H9 (cell line): ENCODE results near the gene ZRSR2. TPM values are rescaled to one million over a fixed set of nuclear protein-coding genes. Genes with fewer than 3 reads are reported as not detected.
"Not testable (repeated sequence)": the region's sequence is repeated elsewhere in the genome, so short reads cannot be mapped to it uniquely, and the experiment has no call there.

Experiments used
- DNase-seq: peaks from one replicate; pipeline ENCODE4 v3.0.0-alpha.2; 2017
- H2AFZ ChIP-seq: one replicate; pipeline ENCODE4 v1.6.1; 2013; ENCODE audit warnings: mild to moderate bottlenecking, low read length, control low read depth, moderate library complexity
- H2AK5ac ChIP-seq: 2 replicates; pipeline ENCODE4 v1.6.1; 2013; ENCODE audit warnings: low read length, control low read depth, mixed read lengths; ENCODE audit not compliant: insufficient read length
- H2BK120ac ChIP-seq: one replicate; pipeline ENCODE4 v1.6.1; 2013; ENCODE audit warnings: low read depth, mild to moderate bottlenecking, low read length, control low read depth, inconsistent platforms; ENCODE audit not compliant: poor library complexity, severe bottlenecking
- H2BK12ac ChIP-seq: 2 replicates; pipeline ENCODE4 v1.6.1; 2013; ENCODE audit warnings: low read length, control low read depth, mixed read lengths, low read depth; ENCODE audit not compliant: insufficient read length
- H2BK15ac ChIP-seq: 2 replicates; pipeline ENCODE4 v1.6.1; 2013; ENCODE audit warnings: low read depth, low read length, control low read depth
- H2BK20ac ChIP-seq: one replicate; pipeline ENCODE4 v1.6.1; 2013; ENCODE audit warnings: low read depth, mild to moderate bottlenecking, low read length, control low read depth, inconsistent platforms; ENCODE audit not compliant: poor library complexity, severe bottlenecking
- H2BK5ac ChIP-seq: 2 replicates; pipeline ENCODE4 v1.6.1; 2013; ENCODE audit warnings: low read length, control low read depth, mixed read lengths; ENCODE audit not compliant: insufficient read length
- H3K14ac ChIP-seq: 2 replicates; pipeline ENCODE4 v1.6.1; 2013; ENCODE audit warnings: low read length, control low read depth; ENCODE audit not compliant: insufficient read depth
- H3K18ac ChIP-seq: 2 replicates; pipeline ENCODE4 v1.6.1; 2013; ENCODE audit warnings: low read depth, mild to moderate bottlenecking, mixed read lengths, low read length, control low read depth; ENCODE audit not compliant: insufficient read length
- H3K23ac ChIP-seq: 2 replicates; pipeline ENCODE4 v1.6.1; 2013; ENCODE audit warnings: low read length, control low read depth, mixed read lengths, low read depth; ENCODE audit not compliant: insufficient read length
- H3K23me2 ChIP-seq: 2 replicates; pipeline ENCODE4 v1.6.1; 2013; ENCODE audit warnings: low read depth, mild to moderate bottlenecking, mixed read lengths, low read length, control low read depth; ENCODE audit not compliant: insufficient read length, poor library complexity, severe bottlenecking
- H3K27ac ChIP-seq: 2 replicates; pipeline ENCODE4 v1.5.1; 2013; ENCODE audit warnings: low read length, control low read depth, mixed read lengths, low read depth; ENCODE audit not compliant: insufficient read length
- H3K27me3 ChIP-seq: 2 replicates; pipeline ENCODE4 v1.6.1; 2013; ENCODE audit warnings: low read length, control low read depth, inconsistent platforms; ENCODE audit not compliant: insufficient read depth
- H3K4ac ChIP-seq: 2 replicates; pipeline ENCODE4 v1.6.1; 2013; ENCODE audit warnings: low read depth, mild to moderate bottlenecking, control low read depth, inconsistent platforms, low read length, moderate library complexity
- H3K4me1 ChIP-seq: 2 replicates; pipeline ENCODE4 v1.6.1; 2013; ENCODE audit warnings: low read length, control low read depth, inconsistent platforms; ENCODE audit not compliant: insufficient read depth
- H3K4me2 ChIP-seq: 2 replicates; pipeline ENCODE4 v1.6.1; 2013; ENCODE audit warnings: low read length, control low read depth, mixed read lengths; ENCODE audit not compliant: insufficient read length, insufficient read depth
- H3K56ac ChIP-seq: 2 replicates; pipeline ENCODE4 v1.6.1; 2013; ENCODE audit warnings: low read depth, mild to moderate bottlenecking, mixed read lengths, low read length, control low read depth; ENCODE audit not compliant: insufficient read length
- H3K79me1 ChIP-seq: 2 replicates; pipeline ENCODE4 v1.6.1; 2013; ENCODE audit warnings: low read depth, mild to moderate bottlenecking, moderate library complexity, low read length, control low read depth, inconsistent platforms; ENCODE audit not compliant: insufficient read depth, poor library complexity, severe bottlenecking
- H3K79me2 ChIP-seq: 2 replicates; pipeline ENCODE4 v1.6.1; 2013; ENCODE audit warnings: low read length, control low read depth, inconsistent platforms; ENCODE audit not compliant: insufficient read depth
- H3K9ac ChIP-seq: 2 replicates; pipeline ENCODE4 v1.6.1; 2013; ENCODE audit warnings: low read length, control low read depth, mixed read lengths; ENCODE audit not compliant: insufficient read length; ENCODE audit errors: extremely low read depth
- H3K9me3 ChIP-seq: one replicate; pipeline ENCODE4 v1.6.1; 2013; ENCODE audit warnings: low read depth, low read length, inconsistent platforms; ENCODE audit not compliant: control insufficient read depth
- H3T11ph ChIP-seq: one replicate; pipeline ENCODE4 v1.6.1; 2013; ENCODE audit warnings: mild to moderate bottlenecking, low read length, control low read depth, inconsistent platforms
- H4K20me1 ChIP-seq: one replicate; pipeline ENCODE4 v1.6.1; 2013; ENCODE audit not compliant: control insufficient read depth, insufficient read length, insufficient read depth
- H4K5ac ChIP-seq: 2 replicates; pipeline ENCODE4 v1.6.1; 2013; ENCODE audit warnings: low read depth, mild to moderate bottlenecking, mixed read lengths, low read length, control low read depth; ENCODE audit not compliant: insufficient read length
- H4K8ac ChIP-seq: replicated peaks from 2 replicates; pipeline ENCODE4 v1.6.1; 2013; ENCODE audit warnings: low read length, control low read depth, mixed read lengths, low read depth; ENCODE audit not compliant: insufficient read length
- H4K91ac ChIP-seq: 2 replicates; pipeline ENCODE4 v1.6.1; 2013; ENCODE audit warnings: low read depth, mild to moderate bottlenecking, moderate library complexity, mixed read lengths, low read length, control low read depth; ENCODE audit not compliant: insufficient read length
- H3K27ac Mint-ChIP-seq, 3 experiments: 2 replicates in 2 of 3; 3 replicates in 1 of 3; pipeline ENCODE4 v1.8.0; 2020 to 2021; ENCODE audit warnings: mixed read lengths in 3 of 3, mild to moderate bottlenecking in 1 of 3, moderate library complexity in 1 of 3
- H3K27me3 Mint-ChIP-seq: 2 replicates; pipeline ENCODE4 v1.8.0; 2021; ENCODE audit warnings: low read depth, mild to moderate bottlenecking, moderate library complexity, mixed read lengths
- H3K36me3 Mint-ChIP-seq, 3 experiments: 2 replicates in 2 of 3; 3 replicates in 1 of 3; pipeline ENCODE4 v1.8.0; 2020 to 2021; ENCODE audit warnings: low read depth in 3 of 3, mixed read lengths in 3 of 3; ENCODE audit not compliant: insufficient read depth in 1 of 3
- H3K4me1 Mint-ChIP-seq, 2 experiments: 2 replicates each; pipeline ENCODE4 v1.8.0; 2020; ENCODE audit warnings: mixed read lengths in 2 of 2
- H3K4me3 Mint-ChIP-seq, 2 experiments: 2 replicates in 1 of 2; 3 replicates in 1 of 2; pipeline ENCODE4 v1.8.0; 2020 to 2021; ENCODE audit warnings: mild to moderate bottlenecking in 2 of 2, mixed read lengths in 2 of 2, moderate library complexity in 1 of 2
- H3K9me3 Mint-ChIP-seq, 2 experiments: 2 replicates in 1 of 2; 3 replicates in 1 of 2; pipeline ENCODE4 v1.8.0; 2020; ENCODE audit warnings: mild to moderate bottlenecking in 2 of 2, mixed read lengths in 2 of 2, moderate library complexity in 1 of 2
- CTCF ChIP-seq: fragments of 200-600 bp; sonication (generic); conservative IDR thresholded peaks from 3 replicates; pipeline ENCODE4 v1.8.0; 2021; ENCODE audit warnings: antibody characterized with exemption, mild to moderate bottlenecking
- WGBS: extraction: QIAGEN DNeasy Blood & Tissue Kit; methylation state at CpG from one replicate; pipeline ENCODE4 v1.1.7; 2013; ENCODE audit warnings: missing lambda C conversion rate, low lambda C conversion rate, mixed read lengths; ENCODE audit not compliant: insufficient read length; ENCODE audit errors: extremely low coverage; 5-methylcytosine and 5-hydroxymethylcytosine counted together
- total RNA-seq: library from RNA; stranded (reverse); gene quantifications from 2 replicates; pipeline ENCODE4 v1.2.1, GENCODE V29; 2021

The ZRSR2 gene
- total RNA-seq, 1 experiment from 2014 or later, result 21.1 TPM

GRCh38 chrX:15758140-15758539, 32.1 kb upstream of the ZRSR2 start:
- Histone ChIP-seq H3K23ac (no peak overlapping the region), H3K27me3 (no peaks in the 10 kb centered on the region), H4K91ac (no peak overlapping the region), H3K14ac (no peak overlapping the region), H2AFZ (no peak overlapping the region), H2BK12ac (no peak overlapping the region), H3T11ph (no peak overlapping the region), H4K20me1 (no peaks in the 10 kb centered on the region), H3K18ac (no peak overlapping the region), H2BK20ac (no peak overlapping the region), H3K79me2 (no peaks in the 10 kb centered on the region), H2BK120ac (no peak overlapping the region), H2BK15ac (no peak overlapping the region), H3K4me1 (no peaks in the 10 kb centered on the region; the same call in 1 of the 2 replicates), H3K79me1 (no peaks in the 10 kb centered on the region), H3K4ac (no peak overlapping the region), H3K9me3 (no peaks in the 10 kb centered on the region), H4K8ac (no peak overlapping the region), H3K27ac (no peak overlapping the region), H2AK5ac (no peak overlapping the region), H4K5ac (no peak overlapping the region), H3K9ac (no peak overlapping the region), H3K23me2 (no peaks in the 10 kb centered on the region), H3K4me2 (no peak overlapping the region), H2BK5ac (no peak overlapping the region), H3K56ac (no peak overlapping the region)
- peaks cover 29 to 44% of the 10 kb centered on the region in 2 experiments for H3K4me1 Mint-ChIP-seq
- H3K36me3 Mint-ChIP-seq, result peaks cover 0 to 12% (median 4%) of the 10 kb centered on the region in 3 experiments; a peak in 6 of 7 replicates
- H3K27ac Mint-ChIP-seq, result peak overlapping the region in 1 of 3 experiments; percentile 25; a peak in 2 of 7 replicates
- no peak for DNase-seq
- WGBS, result no CpG with 5 or more reads among the region's 4 CpGs
- TF ChIP-seq CTCF, result no peak
- no peaks in the 10 kb centered on the region; the same call in 1 of the 2 replicates for H3K27me3 Mint-ChIP-seq
- no peak overlapping the region for H3K4me3 Mint-ChIP-seq
- H3K9me3 Mint-ChIP-seq, result peaks cover 0 to 2% of the 10 kb centered on the region in 2 experiments; a peak in 1 of 5 replicates

- no CpG with 5 or more reads among the region's 6 CpGs for whole genome bisulfite sequencing
- not testable (repeated sequence) for H3K9ac ChIP-seq, H3K9me3 Mint-ChIP-seq, H3K27me3 Mint-ChIP-seq, H2AK5ac ChIP-seq, H3K14ac ChIP-seq, H2BK12ac ChIP-seq, H3K23ac ChIP-seq, H2BK5ac ChIP-seq, H3K27ac ChIP-seq, H3K79me2 ChIP-seq, H3K4ac ChIP-seq, H3T11ph ChIP-seq, H3K4me2 ChIP-seq, H4K8ac ChIP-seq, H3K56ac ChIP-seq, H3K4me3 Mint-ChIP-seq, H3K79me1 ChIP-seq, DNase-seq, H2AFZ ChIP-seq, H3K18ac ChIP-seq, H3K4me1 ChIP-seq, H2BK120ac ChIP-seq, H3K27me3 ChIP-seq, H4K20me1 ChIP-seq, H4K91ac ChIP-seq, H4K5ac ChIP-seq, H3K23me2 ChIP-seq, H3K9me3 ChIP-seq, H2BK20ac ChIP-seq, H2BK15ac ChIP-seq
- peaks cover 18 to 28% of the 10 kb centered on the region in 2 experiments for H3K4me1 Mint-ChIP-seq
- H3K36me3 Mint-ChIP-seq, result peaks cover 4 to 25% (median 10%) of the 10 kb centered on the region in 3 experiments; a peak in 6 of 7 replicates
- peak overlapping the region in 1 of 3 experiments; percentile 1; a peak in 1 of 7 replicates for H3K27ac Mint-ChIP-seq
Observed at GRCh38 chrX:15759886-15760285, 30.4 kb upstream of the ZRSR2 start.
